Central memory CD4-positive, alpha-beta T cell (primary cell): Measurements from ENCODE around the gene NTMT1.
"Not testable (repeated sequence)": the region's sequence is repeated elsewhere in the genome, so short reads cannot be mapped to it uniquely, and the experiment has no call there.

Experiments used
- DNase-seq: peaks from one replicate; pipeline ENCODE4 v3.0.0; 2022

The NTMT1 gene

DNA sequence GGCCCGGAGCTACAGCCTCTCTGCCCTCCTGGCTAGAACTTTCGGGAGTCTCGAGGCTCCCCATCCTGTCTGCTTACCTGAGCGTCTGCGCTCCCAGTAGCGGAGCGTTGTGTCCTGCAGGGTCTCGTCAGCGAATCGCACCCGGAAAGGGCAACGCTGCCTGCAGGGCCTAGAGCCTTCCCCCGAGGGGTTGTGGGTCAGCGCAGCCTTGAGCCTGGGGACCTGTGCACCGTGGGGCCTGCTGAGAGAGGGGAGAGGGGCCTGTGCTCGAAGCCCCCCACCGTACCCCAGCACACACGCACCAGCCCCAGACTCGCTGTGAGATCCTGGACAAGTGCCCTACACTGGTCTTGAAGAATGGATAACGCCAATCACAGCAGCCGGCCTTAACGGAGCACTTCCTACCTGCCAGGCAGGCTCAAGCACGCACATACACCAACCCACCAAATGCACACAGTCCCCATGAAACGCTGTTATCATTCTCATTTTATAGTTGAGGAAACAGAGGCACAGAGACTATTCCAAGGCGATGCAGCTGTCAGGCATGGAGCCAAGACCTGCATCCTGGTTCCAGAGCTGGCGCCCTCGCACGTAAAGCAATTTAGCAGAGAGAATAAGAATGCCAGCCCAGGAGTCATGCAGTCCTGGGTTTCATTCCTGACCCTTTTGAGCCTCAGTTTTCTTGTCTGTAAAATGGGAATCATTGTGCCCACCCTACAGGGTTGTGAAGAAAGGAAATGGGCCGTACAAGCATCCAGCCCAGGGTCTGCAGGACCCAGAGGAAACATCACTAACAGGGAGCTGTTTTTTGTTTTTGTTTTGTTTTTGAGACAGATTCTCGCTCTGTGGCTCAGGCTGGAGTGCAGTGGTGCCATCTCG is 10.3 kb upstream of the NTMT1 start:
- DNase-seq: no peak

- no peak for DNase-seq
Observed at GRCh38 chr9:129617167-129617566, 8.8 kb upstream of the NTMT1 start.

GRCh38 chr9:129619787-129620668 is 5.9 kb upstream of the NTMT1 start:
- DNase-seq: no peak

- DNase-seq: no peak
Observed at GRCh38 chr9:129620669-129621295, 5.2 kb upstream of the NTMT1 start, which contains the start of gene C9orf50. Gene C9orf50, minus strand, starts transcription at chr9:129621101. Its CDS starts 527 bp downstream, at chr9:129620574.

DNA sequence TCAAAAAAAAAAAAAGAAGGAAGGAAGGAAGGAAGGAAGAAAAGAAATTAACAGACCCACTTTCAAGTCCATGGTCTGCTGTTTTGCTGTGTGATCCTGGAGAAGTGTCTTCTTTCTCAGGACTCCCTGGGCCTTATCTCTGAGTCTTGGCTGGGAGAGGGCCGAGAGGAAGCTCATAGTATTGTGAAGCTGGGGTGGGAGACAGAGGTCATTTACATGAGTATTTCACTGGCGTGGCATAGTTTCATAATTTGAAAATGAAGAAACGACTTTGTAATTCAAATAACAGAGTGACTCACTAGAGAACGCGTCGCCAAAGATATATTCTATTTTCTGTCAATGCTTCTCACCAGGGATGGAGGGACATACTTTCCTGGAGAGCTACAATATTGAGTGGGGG is 2.6 kb upstream of the NTMT1 start:
- no peak for DNase-seq

GRCh38 chr9:129624168-129624759 is 1.7 kb upstream of the NTMT1 start:
- DNase-seq: peak; percentile 63

- DNase-seq: peak; percentile 61
Observed at GRCh38 chr9:129624947-129625346, 1.0 kb upstream of the NTMT1 start.

- DNase-seq: peak; percentile 48
Observed at GRCh38 chr9:129626625-129627284, 792 bp downstream of the NTMT1 start.

GRCh38 chr9:129627556-129628440 is 1.8 kb downstream of the NTMT1 start:
- no peak for DNase-seq

DNA sequence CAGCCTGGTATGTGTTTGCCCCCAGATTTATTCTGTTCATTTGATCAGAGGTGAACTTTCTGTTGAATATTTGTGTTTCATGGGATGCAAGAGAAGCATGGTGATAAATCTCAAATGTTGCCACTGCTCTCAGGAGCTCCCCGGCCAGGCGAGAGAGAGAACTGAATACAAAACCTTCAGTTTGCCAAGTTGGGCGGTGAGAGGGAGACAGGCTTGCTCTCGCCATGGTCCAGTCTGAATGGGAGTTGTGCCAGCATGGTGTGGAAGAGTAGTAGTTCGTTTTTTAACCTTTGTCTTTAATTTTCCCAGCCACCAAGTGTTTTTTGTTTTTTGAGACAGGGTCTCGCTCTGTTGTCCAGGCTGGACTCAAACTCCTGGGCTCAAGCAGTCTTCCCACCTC is 2.7 kb downstream of the NTMT1 start:
- DNase-seq: no peak

GRCh38 chr9:129629251-129629820 is 3.4 kb downstream of the NTMT1 start:
- no peak for DNase-seq

- no peak for DNase-seq
Observed at GRCh38 chr9:129630967-129631673, 5.2 kb downstream of the NTMT1 start.

DNA sequence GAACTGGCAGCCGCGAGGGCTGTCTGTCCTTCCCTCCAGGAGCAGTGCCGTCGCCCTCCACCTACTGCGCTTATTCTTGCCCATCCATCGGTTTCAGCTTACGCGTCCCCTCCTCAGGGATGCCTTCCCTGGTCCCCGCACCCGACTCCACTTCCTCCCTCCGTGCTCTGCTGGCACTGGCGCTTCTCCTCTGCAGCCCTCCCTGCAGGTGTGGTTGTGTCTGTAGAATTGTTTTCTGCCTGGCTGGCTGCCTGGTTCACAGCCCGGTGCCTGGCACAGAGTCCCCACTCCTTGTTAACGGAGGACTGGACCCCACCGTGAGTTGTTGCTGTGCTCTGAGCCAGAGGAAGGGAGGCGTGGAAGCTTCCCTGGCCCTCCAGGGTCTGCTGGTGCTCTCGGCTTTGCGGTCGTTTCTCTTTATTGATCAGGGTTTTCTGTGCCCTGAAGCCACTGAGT is 5.7 kb downstream of the NTMT1 start:
- DNase-seq: no peak

DNA sequence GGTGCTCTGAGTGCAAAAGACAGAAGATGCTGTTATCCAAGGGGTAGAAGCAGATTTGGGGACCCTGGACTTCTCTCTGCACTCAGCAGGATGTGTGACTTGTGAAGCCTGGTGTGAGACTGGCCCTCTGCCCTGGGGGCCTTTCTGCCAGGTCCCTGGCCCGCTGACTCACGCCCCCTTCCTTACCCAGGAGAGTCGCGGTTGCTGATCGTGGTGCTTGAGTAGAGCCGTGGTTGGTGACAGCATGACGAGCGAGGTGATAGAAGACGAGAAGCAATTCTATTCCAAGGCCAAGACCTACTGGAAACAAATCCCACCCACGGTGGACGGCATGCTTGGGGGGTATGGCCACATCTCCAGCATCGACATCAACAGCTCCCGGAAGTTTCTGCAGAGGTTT is 6.5 kb downstream of the NTMT1 start:
- DNase-seq: no peak

- no peak for DNase-seq
Observed at GRCh38 chr9:129633207-129633606, 7.2 kb downstream of the NTMT1 start.

- no peak for DNase-seq
Observed at GRCh38 chr9:129633848-129634247, 7.9 kb downstream of the NTMT1 start.

GRCh38 chr9:129635099-129636065 is 9.4 kb downstream of the NTMT1 start:
- DNase-seq: no peak

- DNase-seq: not testable (repeated sequence)
Observed at GRCh38 chr9:129636343-129636742, 10.4 kb downstream of the NTMT1 start.

- DNase-seq: no peak
Observed at GRCh38 chr9:129637102-129637501, 11.1 kb downstream of the NTMT1 start.
